ENCODE data around the gene DAPK3.
A peak's percentile ranks its signal among the peaks of the same experiment; 100 is the strongest.
"Not testable (repeated sequence)": the region's sequence is repeated elsewhere in the genome, so short reads cannot be mapped to it uniquely, and the experiment has no call there.

The DAPK3 gene

GRCh38 chr19:3977242-3978143 is 6.6 kb upstream of the DAPK3 start:
- no peak for DNase-seq

GRCh38 chr19:3976495-3977241 is 5.8 kb upstream of the DAPK3 start:
- DNase-seq: no peak

GRCh38 chr19:3975637-3976087 is 4.8 kb upstream of the DAPK3 start:
- no peak for DNase-seq

DNA sequence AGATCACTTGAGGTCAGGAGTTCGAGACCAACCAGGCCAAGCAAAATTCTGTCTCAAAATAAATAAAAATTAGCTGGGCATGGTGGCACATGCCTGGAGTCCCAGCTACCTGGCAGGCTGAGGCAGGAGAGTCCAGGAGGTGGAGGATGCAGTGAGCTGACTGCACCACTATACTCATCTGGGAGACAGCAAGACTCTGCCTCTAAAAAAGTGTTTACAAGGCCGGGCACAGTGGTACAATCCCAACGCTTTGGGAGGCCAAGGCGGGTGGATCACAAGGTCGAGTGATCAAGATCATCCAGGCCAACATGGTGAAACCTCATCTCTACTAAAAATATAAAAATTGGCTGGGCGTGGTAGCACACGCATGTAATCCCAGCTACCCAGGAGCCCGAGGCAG is 4.2 kb upstream of the DAPK3 start:
- DNase-seq: no peak

DNA sequence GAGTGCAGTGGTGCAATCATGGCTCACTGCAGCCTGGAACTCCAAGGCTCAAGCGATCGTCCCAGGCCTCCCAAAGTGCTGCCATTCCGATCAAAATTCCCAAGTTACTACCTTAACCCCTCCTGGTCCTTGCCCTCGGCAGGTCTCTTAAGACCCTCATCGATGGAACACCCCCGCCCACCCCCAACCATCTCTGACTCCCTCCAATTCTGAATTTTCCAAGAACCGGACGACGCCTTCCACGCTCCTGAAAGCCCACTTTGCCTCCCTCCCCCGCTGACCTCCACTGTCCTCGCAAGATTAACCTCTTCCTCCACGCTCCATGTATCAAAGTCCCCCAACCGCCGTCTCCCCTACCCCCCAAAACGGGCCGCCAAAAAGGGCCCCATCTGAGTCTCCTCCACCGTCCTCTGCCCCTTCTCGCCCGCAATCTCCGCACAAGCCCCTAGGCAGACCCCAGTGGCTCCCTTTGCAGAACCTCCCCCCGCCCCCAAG is 539 bp downstream of the DAPK3 start:
- DNase-seq: no peak

GRCh38 chr19:3969435-3970312 is 1.2 kb downstream of the DAPK3 start:
- DNase-seq: no peak

DNA sequence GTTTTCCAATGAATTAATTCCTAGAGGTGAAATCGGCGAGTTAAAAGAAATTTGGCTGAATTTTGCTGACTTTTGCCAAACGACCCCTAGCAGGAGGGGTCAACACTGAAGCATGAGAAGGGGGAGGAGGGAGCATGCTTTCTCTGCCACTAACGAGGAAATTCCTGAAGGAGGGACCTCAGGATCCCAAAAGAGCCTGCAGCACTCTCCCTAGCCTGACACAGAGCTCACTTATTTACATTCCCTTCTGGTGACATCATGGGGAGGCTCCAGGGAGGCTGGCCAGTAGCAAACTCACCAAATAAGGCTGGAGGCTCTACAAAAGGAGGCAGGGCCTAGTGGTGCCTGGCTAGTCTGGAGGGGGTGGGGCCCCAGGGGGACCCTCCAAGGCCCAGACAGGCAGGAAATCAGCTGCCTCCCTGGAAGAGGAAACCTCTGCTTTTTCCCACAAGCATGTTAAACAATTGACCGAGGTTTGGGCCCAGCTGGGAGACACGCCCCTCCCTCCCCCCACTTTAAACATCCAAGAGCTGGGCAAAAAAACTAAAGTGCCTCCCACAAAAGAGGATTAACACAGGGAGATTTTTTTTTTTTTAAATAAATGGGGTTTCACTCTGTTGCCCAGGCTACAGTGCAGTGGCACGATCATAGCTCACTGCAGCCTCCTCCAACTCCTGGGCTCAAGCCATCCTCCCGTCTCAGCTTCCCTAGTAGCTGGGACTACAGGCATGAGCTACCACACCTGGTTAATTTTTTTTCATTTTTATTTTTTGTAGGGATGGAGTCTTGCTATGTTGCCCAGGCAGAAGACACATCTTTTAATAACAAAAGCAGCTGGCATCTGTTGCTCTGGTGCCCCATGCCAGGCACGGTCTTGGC is 2.1 kb downstream of the DAPK3 start:
- peak; percentile 90 for DNase-seq

GRCh38 chr19:3967983-3968382 is 2.9 kb downstream of the DAPK3 start:
- DNase-seq: not testable (repeated sequence)

- no peak for DNase-seq
Measured at GRCh38 chr19:3966051-3967017, 4.6 kb downstream of the DAPK3 start.

DNA sequence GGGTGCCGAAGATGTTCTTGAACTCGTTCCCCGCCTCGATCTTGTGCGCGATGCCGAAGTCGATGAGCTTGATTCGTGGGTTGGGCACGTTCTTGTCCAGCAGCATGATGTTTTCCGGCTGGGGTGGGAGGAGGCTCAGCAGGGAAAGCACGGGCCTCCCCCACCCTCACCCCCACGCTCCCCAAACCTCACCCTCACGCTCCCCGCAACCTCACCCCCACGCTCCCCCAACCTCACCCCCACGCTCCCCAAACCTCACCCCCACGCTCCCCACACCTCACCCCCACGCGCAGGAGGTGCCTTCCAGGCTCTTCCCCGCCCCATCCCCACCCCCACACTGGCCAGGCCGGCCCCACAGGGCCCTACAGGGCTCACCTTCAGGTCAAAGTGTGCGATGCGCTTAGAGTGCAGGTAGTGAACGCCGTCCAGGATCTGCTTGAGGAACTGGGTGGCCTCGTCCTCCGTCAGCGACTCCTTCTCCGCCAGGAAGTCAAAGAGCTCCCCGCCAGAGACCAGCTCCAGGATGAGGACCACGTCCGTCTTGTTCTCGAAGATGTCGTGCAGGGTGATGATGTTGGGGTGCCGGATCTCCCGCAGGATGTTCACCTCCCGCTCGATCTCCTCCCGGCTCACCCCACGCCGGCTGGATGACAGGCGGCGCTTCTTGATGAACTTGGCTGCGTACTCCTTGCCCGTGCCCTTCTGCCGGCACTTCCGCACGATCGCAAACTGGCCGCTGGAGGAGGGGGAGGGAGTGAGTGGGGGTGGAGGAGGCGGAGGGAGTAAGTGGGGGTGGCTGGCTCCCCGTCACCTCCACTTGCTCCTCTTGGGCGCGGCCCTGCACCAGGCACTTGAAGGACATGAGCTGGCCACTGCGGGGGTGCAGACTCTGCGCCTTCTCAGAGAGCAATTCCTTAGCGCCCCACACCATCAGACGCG is 6.4 kb downstream of the DAPK3 start:
- DNase-seq: no peak

- DNase-seq: no peak
Measured at GRCh38 chr19:3963458-3964255, 7.2 kb downstream of the DAPK3 start.

GRCh38 chr19:3961007-3961406 is 9.9 kb downstream of the DAPK3 start:
- no peak for DNase-seq

DNA sequence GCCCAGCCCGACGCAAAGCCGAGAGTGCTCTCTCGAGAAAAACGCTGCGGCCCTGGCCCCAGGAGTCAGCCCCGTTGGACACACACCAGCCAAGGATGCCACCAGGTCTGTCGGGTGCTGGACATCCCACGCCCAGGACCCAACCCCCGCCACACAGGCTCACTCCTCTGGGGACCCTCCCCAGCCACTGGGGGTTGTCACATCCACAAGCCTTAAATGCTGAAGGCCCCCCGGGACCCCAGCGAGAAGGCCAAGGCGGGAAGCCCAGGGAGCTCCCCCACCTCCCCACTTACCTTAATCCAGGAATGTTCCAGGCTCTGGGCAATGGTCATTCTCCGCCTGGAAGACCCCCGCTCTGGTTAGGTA is 11.2 kb downstream of the DAPK3 start:
- DNase-seq: no peak

DNA sequence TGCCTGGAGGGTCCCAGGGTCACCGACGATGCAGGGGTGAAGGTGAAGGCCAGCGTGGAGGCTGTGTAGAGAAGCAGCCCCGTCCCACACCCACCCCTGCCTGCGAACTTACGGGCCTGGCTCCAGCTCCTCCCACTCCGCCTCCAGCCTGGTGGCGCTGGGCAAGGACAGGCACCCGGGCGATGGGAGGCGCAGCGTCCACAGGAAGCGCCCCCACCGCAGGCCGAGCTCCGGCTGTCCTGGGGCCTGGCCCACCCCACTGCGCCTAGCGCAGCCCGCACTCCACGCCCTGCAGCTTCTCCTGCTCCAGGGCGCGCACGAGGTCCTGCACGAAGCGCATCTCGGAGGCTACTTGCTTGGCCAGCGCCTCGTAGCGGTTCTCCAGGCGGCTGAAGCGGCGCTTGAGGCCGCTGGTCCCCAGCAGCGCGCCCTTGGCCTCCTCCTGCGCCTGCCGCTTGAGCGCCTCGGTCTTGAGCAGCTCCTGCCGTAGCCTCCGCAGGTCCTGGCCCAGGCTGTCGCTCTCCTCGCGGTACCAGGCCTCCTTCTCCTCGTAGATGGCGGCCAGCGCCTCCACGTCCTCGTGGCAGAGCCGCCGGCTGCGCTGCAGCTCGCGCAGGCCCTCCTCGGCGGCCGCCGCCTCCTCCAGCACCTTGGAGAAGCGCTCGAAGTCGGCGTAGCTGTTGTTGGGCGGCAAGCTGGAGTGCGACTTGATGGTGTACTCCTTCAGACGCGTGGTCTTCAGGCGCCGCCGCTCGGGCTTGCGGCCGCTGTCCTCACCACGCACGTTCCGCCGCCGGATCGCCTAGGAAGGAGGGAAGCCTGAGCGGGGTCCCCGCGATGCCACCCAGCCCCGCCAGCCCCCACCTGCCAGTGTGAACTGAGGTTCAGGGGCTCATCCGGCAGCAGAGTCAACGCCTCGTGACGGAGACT is 11.8 kb downstream of the DAPK3 start:
- DNase-seq: no peak

DNA sequence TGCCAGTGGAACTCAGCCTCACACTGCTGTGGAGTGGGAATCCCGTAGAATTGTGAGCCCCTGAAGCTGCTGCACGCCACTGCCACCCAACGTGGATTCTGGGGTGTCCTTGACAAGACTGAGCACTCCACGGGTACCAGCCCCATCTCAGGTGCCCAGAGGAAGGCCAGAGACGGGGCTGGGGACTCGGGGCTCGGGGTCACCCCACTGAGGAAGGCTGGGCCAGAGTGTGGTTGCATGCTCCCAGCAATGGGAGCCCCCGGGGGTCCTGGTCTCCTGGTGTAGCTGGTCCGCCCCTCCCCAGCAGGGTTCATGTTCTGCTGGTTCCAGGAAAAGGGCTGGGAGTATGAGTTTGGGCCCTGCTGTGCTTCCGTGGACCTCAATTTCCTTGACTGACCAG is 15.2 kb downstream of the DAPK3 start:
- DNase-seq: no peak

GRCh38 chr19:3955276-3955675 is 15.6 kb downstream of the DAPK3 start:
- not testable (repeated sequence) for DNase-seq

DNA sequence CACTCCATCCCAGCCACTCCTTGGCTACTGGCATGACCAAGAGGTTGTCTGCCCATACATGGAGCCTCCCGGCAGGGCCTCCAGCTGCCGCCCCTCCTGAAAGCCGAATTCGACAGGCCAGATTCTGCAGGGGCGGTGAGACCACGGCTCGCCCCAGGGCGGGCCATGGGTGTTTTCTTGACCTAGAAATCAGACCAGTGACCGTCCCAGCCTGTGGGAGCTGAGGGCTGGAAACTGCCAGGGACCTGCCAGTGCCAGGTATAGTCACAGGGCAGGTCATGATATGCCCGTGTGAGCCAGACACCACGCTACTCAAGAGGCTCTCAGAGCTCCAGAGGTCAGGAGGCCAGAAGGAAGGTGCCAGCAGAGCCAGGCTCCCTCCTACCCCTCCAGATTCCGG is 16.8 kb downstream of the DAPK3 start:
- DNase-seq: no peak
